Spleen (tissue), 7 donors: Measurements from ENCODE around the gene ZNF184.

Experiments used
- CTCF ChIP-seq, 11 experiments: fragments of 200-600 bp in 7 of 11; fragments of 450-650 bp in 4 of 11; sonication (generic) in 4 of 11; IDR thresholded peaks in 8 of 11; conservative IDR thresholded peaks in 3 of 11; 1 replicate in 7 of 11; 2 replicates in 4 of 11; pipeline versions ENCODE4 v1.4.0 to v1.8.0; 2016 to 2021; ENCODE audit warnings: antibody characterized with exemption in 11 of 11, inconsistent platforms in 4 of 11, mild to moderate bottlenecking in 1 of 11
- POLR2A ChIP-seq, 3 donors: fragments of 450-650 bp; IDR thresholded peaks; one replicate each; pipeline ENCODE4 v1.5.1; 2017; ENCODE audit warnings: antibody characterized with exemption in 3 of 3, mild to moderate bottlenecking in 1 of 3
- POLR2AphosphoS5 ChIP-seq, 3 donors: sonication (generic); formaldehyde crosslinking; IDR thresholded peaks; one replicate each; pipeline ENCODE4 v1.5.1; 2017; ENCODE audit warnings: antibody characterized with exemption in 3 of 3
- donor health status: DM: no; HTN: no; CAD: no; lungs with moderate emphysema.
- donor health status: DM: no; HTN: no; CAD: no.
- donor health status: DM: no; HTN: no; CAD: no.

GRCh38 chr6:27419363-27419762 lies 53.5 kb downstream of the ZNF184 start:
- TF ChIP-seq POLR2A (IDR thresholded peaks at IDR 0.05) = no peak
- no peak for TF ChIP-seq CTCF (IDR thresholded peaks at IDR 0.05 in 8 of 11, conservative IDR thresholded peaks at IDR 0.05 in 3 of 11)
- no peak for TF ChIP-seq POLR2AphosphoS5 (IDR thresholded peaks at IDR 0.05)
